Liver (tissue), 9 donors: ENCODE data around the gene SUCLG2. TPM values are rescaled to one million over a fixed set of nuclear protein-coding genes. Genes with fewer than 3 reads are reported as not detected.
A peak's percentile ranks its signal among the peaks of the same experiment; 100 is the strongest.

Source experiments
- DNase-seq: peaks from one replicate; pipeline ENCODE4 v3.0.0-alpha.2; 2017; ENCODE audit warnings: low spot score
- H3K27ac ChIP-seq, 2 donors: one replicate each; pipeline ENCODE4 v1.7.0; 2013; ENCODE audit warnings: inconsistent platforms in 2 of 2, low read length in 2 of 2, control low read depth in 1 of 2, low read depth in 1 of 2, mild to moderate bottlenecking in 1 of 2
- H3K27me3 ChIP-seq, 4 donors: one replicate each; pipeline versions ENCODE4 v1.6.1 to v1.7.0; 2013; ENCODE audit warnings: low read length in 3 of 4, inconsistent platforms in 1 of 4, mild to moderate bottlenecking in 1 of 4, moderate library complexity in 1 of 4; ENCODE audit not compliant: control insufficient read depth in 4 of 4, insufficient read depth in 4 of 4
- H3K36me3 ChIP-seq, 4 donors: one replicate each; pipeline versions ENCODE4 v1.6.1 to v1.7.0; 2013; ENCODE audit warnings: low read length in 3 of 4, mild to moderate bottlenecking in 3 of 4, low read depth in 1 of 4, moderate library complexity in 1 of 4; ENCODE audit not compliant: control insufficient read depth in 4 of 4, insufficient read depth in 3 of 4
- H3K4me1 ChIP-seq, 4 donors: one replicate each; pipeline versions ENCODE4 v1.6.1 to v1.7.0; 2013; ENCODE audit warnings: low read length in 3 of 4, mild to moderate bottlenecking in 3 of 4, moderate library complexity in 1 of 4; ENCODE audit not compliant: control insufficient read depth in 4 of 4, insufficient read depth in 4 of 4
- H3K4me3 ChIP-seq, 3 donors: one replicate each; pipeline versions ENCODE4 v1.6.1 to v1.7.0; 2013; ENCODE audit warnings: low read length in 3 of 3, control low read depth in 1 of 3, low read depth in 1 of 3, mild to moderate bottlenecking in 1 of 3
- H3K9ac ChIP-seq, 2 donors: one replicate each; pipeline ENCODE4 v1.7.0; 2013; ENCODE audit warnings: low read length in 2 of 2, mild to moderate bottlenecking in 2 of 2, moderate library complexity in 2 of 2, control low read depth in 1 of 2, low read depth in 1 of 2
- H3K9me3 ChIP-seq, 4 donors: one replicate each; pipeline versions ENCODE4 v1.6.1 to v1.7.0; 2013; ENCODE audit warnings: low read length in 3 of 4; ENCODE audit not compliant: control insufficient read depth in 4 of 4
- EGR1 ChIP-seq, 2 donors: IDR thresholded peaks; 2 replicates each; pipeline ENCODE4 v1.6.1; 2016 to 2018; ENCODE audit warnings: antibody characterized with exemption in 2 of 2, low read depth in 2 of 2
- FOXA1 ChIP-seq: IDR thresholded peaks from 2 replicates; pipeline ENCODE4 v1.6.1; 2016; ENCODE audit warnings: antibody characterized with exemption
- GABPA ChIP-seq, 2 donors: IDR thresholded peaks in 1 of 2; conservative IDR thresholded peaks in 1 of 2; 2 replicates each; pipeline ENCODE4 v1.6.1; 2016; ENCODE audit warnings: antibody characterized with exemption in 2 of 2, mild to moderate bottlenecking in 1 of 2, moderate library complexity in 1 of 2
- HNF4A ChIP-seq, 2 donors: conservative IDR thresholded peaks; 2 replicates each; pipeline ENCODE4 v1.6.1; 2016; ENCODE audit warnings: antibody characterized with exemption in 2 of 2, mild to moderate bottlenecking in 2 of 2
- HNF4G ChIP-seq: IDR thresholded peaks from 2 replicates; pipeline ENCODE4 v1.6.1; 2016; ENCODE audit warnings: antibody characterized with exemption
- JUND ChIP-seq, 2 donors: IDR thresholded peaks; 2 replicates each; pipeline ENCODE4 v1.6.1; 2016; ENCODE audit warnings: antibody characterized with exemption in 2 of 2
- NR2F2 ChIP-seq: IDR thresholded peaks from 2 replicates; pipeline ENCODE4 v1.6.1; 2016; ENCODE audit warnings: antibody characterized with exemption
- RAD21 ChIP-seq, 2 donors: IDR thresholded peaks; 2 replicates each; pipeline ENCODE4 v1.6.1; 2016; ENCODE audit warnings: antibody characterized with exemption in 2 of 2, mild to moderate bottlenecking in 2 of 2
- RXRA ChIP-seq, 2 donors: IDR thresholded peaks; 2 replicates each; pipeline ENCODE4 v1.6.1; 2017 to 2018; ENCODE audit warnings: antibody characterized with exemption in 2 of 2, mild to moderate bottlenecking in 1 of 2
- SP1 ChIP-seq: IDR thresholded peaks from 2 replicates; pipeline ENCODE4 v1.6.1; 2018; ENCODE audit warnings: antibody characterized with exemption, mild to moderate bottlenecking
- TAF1 ChIP-seq: conservative IDR thresholded peaks from 2 replicates; pipeline ENCODE4 v1.6.1; 2016; ENCODE audit warnings: antibody characterized with exemption, mild to moderate bottlenecking
- WGBS: extraction: QIAGEN DNeasy Blood & Tissue Kit; methylation state at CpG from one replicate; pipeline ENCODE4 v1.1.7; 2013; 5-methylcytosine and 5-hydroxymethylcytosine counted together
- polyA plus RNA-seq, 2 donors: library from polyadenylated mRNA; stranded (reverse) in 1 of 2; unstranded in 1 of 2; fragments of 200-250 nt in 1 of 2; fragments of >200 nt in 1 of 2; fragmentation: Nextera tagmentation in 1 of 2; extraction: Ambion mirVana in 1 of 2; gene quantifications; one replicate each; pipeline versions ENCODE4 v1.2.1 to v1.2.3, GENCODE V29; 2013 to 2015
- total RNA-seq, 2 donors: library from RNA; depleted of rRNA; stranded (reverse); fragments of >200 nt; gene quantifications; one replicate each; pipeline ENCODE4 v1.2.3, GENCODE V29; 2014
- TF ChIP-seq, protein P1 (sequence below): IDR thresholded peaks from 2 replicates; pipeline ENCODE4 v1.6.1; 2016; ENCODE audit warnings: antibody characterized with exemption
- TF ChIP-seq, protein P2 (sequence below): fragments of 150-350 bp; IDR thresholded peaks from 2 replicates; pipeline ENCODE4 v1.5.1; 2017; ENCODE audit warnings: improper control_type of control experiment, low read depth, low read length; ENCODE audit not compliant: missing input control
- donor health status: healthy.
- donor health status: healthy.
- donor health status: healthy.
- donor health status: healthy.
- donor health status: healthy.

The SUCLG2 gene
- total and polyA plus RNA-seq, 4 donors: 45.3 to 114 (median 92.8) TPM

DNA sequence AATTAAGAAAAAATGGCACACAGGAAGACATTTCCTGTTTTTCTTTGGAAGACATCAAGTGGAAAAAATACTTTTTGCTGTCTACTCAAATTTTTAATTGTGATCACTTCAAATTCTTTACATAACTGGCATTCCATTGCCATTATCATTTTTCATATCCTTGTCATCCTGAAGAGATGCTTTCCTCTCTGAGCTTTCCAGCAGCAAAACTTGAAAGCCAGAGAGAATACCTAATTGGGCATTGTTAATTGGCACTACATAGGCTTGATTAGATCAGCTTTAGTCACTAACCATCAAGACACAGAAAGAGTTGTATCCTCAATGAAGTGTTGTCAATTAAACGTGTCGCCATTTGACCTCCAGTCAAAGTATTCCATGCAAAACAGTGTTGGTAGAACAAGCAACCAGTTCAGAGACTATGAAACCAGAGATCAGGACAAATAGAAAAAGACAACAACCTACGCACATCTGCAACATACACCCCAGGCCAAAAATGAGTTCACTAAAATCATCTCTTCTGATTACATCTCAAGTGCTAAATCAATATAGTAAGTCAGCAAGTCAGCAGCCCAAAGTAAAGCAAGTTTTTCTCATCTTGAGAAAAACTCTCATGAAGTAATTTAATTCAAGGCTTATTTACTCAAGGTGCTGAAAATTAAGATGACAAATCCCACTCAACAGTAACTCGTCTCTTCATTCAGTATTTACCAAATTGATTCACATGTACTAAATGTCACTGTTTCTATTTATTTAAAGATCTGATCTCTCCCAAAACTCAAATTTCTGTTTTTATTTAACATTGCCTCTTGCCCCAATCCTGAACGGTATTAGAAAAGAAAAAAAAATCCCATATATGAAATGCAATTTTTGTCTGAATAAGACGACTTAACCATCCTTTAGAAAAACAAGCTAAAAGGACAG lies 123.0 kb downstream of the SUCLG2 start (continued):
- TF ChIP-seq, protein P1, sequence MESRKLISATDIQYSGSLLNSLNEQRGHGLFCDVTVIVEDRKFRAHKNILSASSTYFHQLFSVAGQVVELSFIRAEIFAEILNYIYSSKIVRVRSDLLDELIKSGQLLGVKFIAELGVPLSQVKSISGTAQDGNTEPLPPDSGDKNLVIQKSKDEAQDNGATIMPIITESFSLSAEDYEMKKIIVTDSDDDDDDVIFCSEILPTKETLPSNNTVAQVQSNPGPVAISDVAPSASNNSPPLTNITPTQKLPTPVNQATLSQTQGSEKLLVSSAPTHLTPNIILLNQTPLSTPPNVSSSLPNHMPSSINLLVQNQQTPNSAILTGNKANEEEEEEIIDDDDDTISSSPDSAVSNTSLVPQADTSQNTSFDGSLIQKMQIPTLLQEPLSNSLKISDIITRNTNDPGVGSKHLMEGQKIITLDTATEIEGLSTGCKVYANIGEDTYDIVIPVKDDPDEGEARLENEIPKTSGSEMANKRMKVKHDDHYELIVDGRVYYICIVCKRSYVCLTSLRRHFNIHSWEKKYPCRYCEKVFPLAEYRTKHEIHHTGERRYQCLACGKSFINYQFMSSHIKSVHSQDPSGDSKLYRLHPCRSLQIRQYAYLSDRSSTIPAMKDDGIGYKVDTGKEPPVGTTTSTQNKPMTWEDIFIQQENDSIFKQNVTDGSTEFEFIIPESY: peak; percentile 30

DNA sequence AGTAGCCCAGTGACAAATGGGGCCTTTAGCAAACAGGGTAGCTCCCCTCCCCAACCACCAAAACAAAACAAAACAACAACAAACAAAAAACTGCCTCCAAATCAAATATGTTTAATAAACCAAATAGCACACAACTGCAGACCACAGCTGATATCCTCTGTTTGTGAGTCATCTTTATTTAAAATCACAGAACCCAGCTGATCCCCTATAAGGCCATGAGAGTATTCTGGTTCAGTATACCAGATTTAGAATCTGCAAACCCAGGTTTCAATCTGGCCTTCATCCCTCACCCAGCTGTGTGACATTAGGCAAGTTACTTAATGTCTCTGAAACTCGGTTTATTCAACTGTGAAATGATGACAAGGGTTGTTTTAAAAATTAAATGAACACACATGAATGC lies 124.5 kb downstream of the SUCLG2 start:
- no peak overlapping the region for H3K27ac ChIP-seq
- H3K9me3 ChIP-seq: no peaks in the 10 kb centered on the region
- H3K36me3 ChIP-seq: peaks cover 4 to 14% (median 6%) of the 10 kb centered on the region in 4 donors
- no peak for DNase-seq
- 95% methylated on average over 1 of the region's 1 CpG for WGBS
- peaks cover 0 to 12% (median 4%) of the 10 kb centered on the region in 4 donors for H3K4me1 ChIP-seq
- H3K4me3 ChIP-seq: no peak overlapping the region
- TF ChIP-seq, protein P2, sequence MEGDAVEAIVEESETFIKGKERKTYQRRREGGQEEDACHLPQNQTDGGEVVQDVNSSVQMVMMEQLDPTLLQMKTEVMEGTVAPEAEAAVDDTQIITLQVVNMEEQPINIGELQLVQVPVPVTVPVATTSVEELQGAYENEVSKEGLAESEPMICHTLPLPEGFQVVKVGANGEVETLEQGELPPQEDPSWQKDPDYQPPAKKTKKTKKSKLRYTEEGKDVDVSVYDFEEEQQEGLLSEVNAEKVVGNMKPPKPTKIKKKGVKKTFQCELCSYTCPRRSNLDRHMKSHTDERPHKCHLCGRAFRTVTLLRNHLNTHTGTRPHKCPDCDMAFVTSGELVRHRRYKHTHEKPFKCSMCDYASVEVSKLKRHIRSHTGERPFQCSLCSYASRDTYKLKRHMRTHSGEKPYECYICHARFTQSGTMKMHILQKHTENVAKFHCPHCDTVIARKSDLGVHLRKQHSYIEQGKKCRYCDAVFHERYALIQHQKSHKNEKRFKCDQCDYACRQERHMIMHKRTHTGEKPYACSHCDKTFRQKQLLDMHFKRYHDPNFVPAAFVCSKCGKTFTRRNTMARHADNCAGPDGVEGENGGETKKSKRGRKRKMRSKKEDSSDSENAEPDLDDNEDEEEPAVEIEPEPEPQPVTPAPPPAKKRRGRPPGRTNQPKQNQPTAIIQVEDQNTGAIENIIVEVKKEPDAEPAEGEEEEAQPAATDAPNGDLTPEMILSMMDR: no peak
- TF ChIP-seq SP1 (no peak), FOXA1 (no peak), EGR1 (IDR thresholded peaks at IDR 0.05; ENCODE audit: low read depth in 2 of 2) (no peak), RXRA (IDR thresholded peaks at IDR 0.05) (no peak), GABPA (IDR thresholded peaks at IDR 0.05 in 1 of 2, conservative IDR thresholded peaks at IDR 0.05 in 1 of 2) (no peak), HNF4G (no peak), RAD21 (IDR thresholded peaks at IDR 0.05) (no peak), TAF1 (no peak), HNF4A (conservative IDR thresholded peaks at IDR 0.05) (no peak), NR2F2 (no peak)
- TF ChIP-seq, protein P1: no peak
- H3K27me3 ChIP-seq: no peaks in the 10 kb centered on the region
- H3K9ac ChIP-seq: no peak overlapping the region

DNA sequence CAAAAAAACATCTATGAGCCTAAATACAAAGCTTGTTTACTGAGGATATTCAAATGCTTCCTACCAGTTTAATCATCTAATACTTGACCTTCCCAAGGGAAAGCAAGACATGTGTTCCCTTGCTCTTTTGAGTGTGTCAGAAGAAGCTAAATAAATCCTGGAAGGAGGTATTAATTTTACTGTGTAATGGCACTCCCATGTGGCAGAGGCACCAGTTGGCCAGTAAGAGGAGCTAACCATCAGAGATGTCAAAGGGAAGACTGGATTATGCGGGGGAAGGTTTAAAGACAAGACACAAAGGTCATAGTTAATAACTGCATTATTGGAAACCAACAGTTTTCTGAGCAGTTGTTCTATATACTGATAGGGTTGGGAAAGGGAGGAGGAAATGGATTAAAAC lies 125.1 kb downstream of the SUCLG2 start:
- WGBS: 80% methylated on average over 1 of the region's 1 CpG
- Histone ChIP-seq H3K36me3 (peaks cover 4 to 14% (median 6%) of the 10 kb centered on the region in 4 donors), H3K9ac (no peak overlapping the region), H3K27me3 (no peaks in the 10 kb centered on the region), H3K4me3 (no peak overlapping the region), H3K27ac (no peak overlapping the region), H3K4me1 (peaks cover 0 to 12% (median 4%) of the 10 kb centered on the region in 4 donors), H3K9me3 (no peaks in the 10 kb centered on the region)
- TF ChIP-seq EGR1 (IDR thresholded peaks at IDR 0.05; ENCODE audit: low read depth in 2 of 2) (no peak), RAD21 (IDR thresholded peaks at IDR 0.05) (peak; percentile 41 to 59), FOXA1 (no peak), JUND (IDR thresholded peaks at IDR 0.05) (no peak)
- DNase-seq: no peak
